H1 (cell line): ENCODE data around the gene AIDA. TPM values are rescaled to one million over a fixed set of nuclear protein-coding genes. Genes with fewer than 3 reads are reported as not detected.

Experiments
- CEBPB ChIP-seq: IDR thresholded peaks from 2 replicates; pipeline ENCODE4 v1.6.1; 2012; ENCODE audit warnings: low read depth, low read length
- CHD2 ChIP-seq: IDR thresholded peaks from 2 replicates; pipeline ENCODE4 v1.6.1; 2012; ENCODE audit warnings: low read length, improper control_type of control experiment
- EP300 ChIP-seq, 2 experiments: IDR thresholded peaks; 1 replicate in 1 of 2; 2 replicates in 1 of 2; pipeline ENCODE4 v1.6.1; 2011 to 2012; ENCODE audit warnings: low read depth in 2 of 2, low read length in 2 of 2, mild to moderate bottlenecking in 2 of 2, borderline replicate concordance in 1 of 2, inconsistent platforms in 1 of 2, moderate library complexity in 1 of 2
- KDM1A ChIP-seq: fragments of 200-600, 300-600 bp; sonication (generic); IDR thresholded peaks from 2 replicates; pipeline ENCODE4 v1.7.1; 2016; ENCODE audit warnings: mild to moderate bottlenecking, low read length, borderline replicate concordance
- PHF8 ChIP-seq: fragments of 200-600 bp; sonication (generic); conservative IDR thresholded peaks from 2 replicates; pipeline ENCODE4 v1.7.1; 2012; ENCODE audit warnings: low read depth, mild to moderate bottlenecking, inconsistent platforms, low read length, moderate library complexity
- polyA plus RNA-seq, 7 experiments: library from polyadenylated mRNA; depleted of rRNA in 3 of 7; stranded (reverse) in 5 of 7; unstranded in 2 of 7; fragments of >200 nt in 5 of 7; fragments of 200-250 nt in 2 of 7; gene quantifications; 1 replicate in 5 of 7; 2 replicates in 1 of 7; 4 replicates in 1 of 7; pipeline versions ENCODE4 v1.2.1 to v1.2.3, GENCODE V29; 2011 to 2013; ENCODE audit warnings: missing spikeins in 2 of 7, mixed read lengths in 2 of 7
- total RNA-seq: library from RNA; stranded (reverse); fragmentation: NEBNext Ultra II Directional; extraction: Animal tissue kit (Norgen Biotek cat#: 25700); gene quantifications from 2 replicates; pipeline ENCODE4 v1.2.1, GENCODE V29; 2021
- TF ChIP-seq, protein P1 (sequence below), 3 experiments: IDR thresholded peaks; 1 replicate in 2 of 3; 2 replicates in 1 of 3; pipeline versions ENCODE4 v1.5.1 to v1.6.1; 2011; ENCODE audit warnings: low read length in 3 of 3, mild to moderate bottlenecking in 3 of 3, inconsistent platforms in 2 of 3, low read depth in 1 of 3, moderate library complexity in 1 of 3; ENCODE audit not compliant: insufficient read depth in 1 of 3; ENCODE audit errors: control extremely low read depth in 1 of 3
- TF ChIP-seq, protein P2 (sequence below): fragments of 300-600 bp; sonication (generic); IDR thresholded peaks from 2 replicates; pipeline ENCODE4 v1.7.1; 2012; ENCODE audit warnings: low read length, moderate library complexity, mild to moderate bottlenecking, inconsistent platforms; ENCODE audit not compliant: insufficient replicate concordance

Gene AIDA
- total and polyA plus RNA-seq, 2 of the 8 experiments (the other 6 are each of a cell fraction or from before 2014, with no cell fraction given), result 52.5 to 103 TPM

DNA sequence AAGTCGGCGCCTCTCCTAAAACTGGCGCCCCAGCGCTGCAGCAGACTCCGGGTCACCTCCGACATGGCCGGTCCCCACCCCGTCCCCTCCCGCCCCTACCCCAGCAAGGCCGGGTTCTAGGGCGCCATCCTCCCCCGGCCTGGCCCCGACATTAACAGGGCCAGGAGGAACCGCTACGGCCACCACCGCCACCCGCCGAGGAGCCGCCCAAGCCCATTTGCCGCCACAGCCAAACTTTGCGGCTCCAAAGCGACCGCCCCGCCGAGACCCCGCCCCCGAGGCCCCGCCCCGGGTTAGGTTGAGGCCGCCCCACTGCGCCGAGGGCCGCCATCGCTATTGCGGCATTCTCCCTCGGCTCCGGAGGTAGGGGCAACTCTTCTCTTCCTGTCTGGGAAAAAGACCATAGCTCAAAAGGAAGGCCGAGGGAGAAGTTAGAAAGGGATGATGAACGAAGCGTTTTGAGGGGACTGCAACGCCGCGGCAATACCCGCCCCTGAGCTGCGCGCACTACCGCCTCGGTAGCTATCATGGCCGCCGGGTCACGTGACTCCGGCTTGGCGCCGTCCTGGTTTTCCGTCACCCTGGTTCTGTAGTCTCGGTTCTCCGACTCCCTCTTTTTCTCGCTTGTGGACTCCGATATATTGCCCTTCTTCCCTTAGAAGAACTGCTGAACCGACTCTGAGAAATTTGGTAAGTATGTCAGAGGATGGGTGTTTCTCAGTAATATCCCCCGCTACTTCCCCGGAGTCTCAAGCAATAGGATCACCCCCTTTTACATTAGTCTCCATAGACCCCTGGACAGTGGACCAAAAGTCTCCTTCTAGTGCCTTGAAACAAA lies at the start of gene AIDA, which contains the start of gene BROX (continued):
- no peak for TF ChIP-seq KDM1A
- TF ChIP-seq CEBPB, result no peak
- peak; percentile 52; the same call in 1 of the 2 replicates for TF ChIP-seq PHF8
- no peak for TF ChIP-seq CHD2
- no peak for TF ChIP-seq EP300 (IDR thresholded peaks at IDR 0.05; ENCODE audit: borderline replicate concordance in 1 of 2, low read depth in 2 of 2, low read length in 2 of 2)
- TF ChIP-seq, protein P1, sequence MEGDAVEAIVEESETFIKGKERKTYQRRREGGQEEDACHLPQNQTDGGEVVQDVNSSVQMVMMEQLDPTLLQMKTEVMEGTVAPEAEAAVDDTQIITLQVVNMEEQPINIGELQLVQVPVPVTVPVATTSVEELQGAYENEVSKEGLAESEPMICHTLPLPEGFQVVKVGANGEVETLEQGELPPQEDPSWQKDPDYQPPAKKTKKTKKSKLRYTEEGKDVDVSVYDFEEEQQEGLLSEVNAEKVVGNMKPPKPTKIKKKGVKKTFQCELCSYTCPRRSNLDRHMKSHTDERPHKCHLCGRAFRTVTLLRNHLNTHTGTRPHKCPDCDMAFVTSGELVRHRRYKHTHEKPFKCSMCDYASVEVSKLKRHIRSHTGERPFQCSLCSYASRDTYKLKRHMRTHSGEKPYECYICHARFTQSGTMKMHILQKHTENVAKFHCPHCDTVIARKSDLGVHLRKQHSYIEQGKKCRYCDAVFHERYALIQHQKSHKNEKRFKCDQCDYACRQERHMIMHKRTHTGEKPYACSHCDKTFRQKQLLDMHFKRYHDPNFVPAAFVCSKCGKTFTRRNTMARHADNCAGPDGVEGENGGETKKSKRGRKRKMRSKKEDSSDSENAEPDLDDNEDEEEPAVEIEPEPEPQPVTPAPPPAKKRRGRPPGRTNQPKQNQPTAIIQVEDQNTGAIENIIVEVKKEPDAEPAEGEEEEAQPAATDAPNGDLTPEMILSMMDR (IDR thresholded peaks at IDR 0.05; ENCODE audit: control extremely low read depth in 1 of 3, insufficient read depth in 1 of 3, low read depth in 1 of 3, low read length in 3 of 3), result no peak
- TF ChIP-seq, protein P2, sequence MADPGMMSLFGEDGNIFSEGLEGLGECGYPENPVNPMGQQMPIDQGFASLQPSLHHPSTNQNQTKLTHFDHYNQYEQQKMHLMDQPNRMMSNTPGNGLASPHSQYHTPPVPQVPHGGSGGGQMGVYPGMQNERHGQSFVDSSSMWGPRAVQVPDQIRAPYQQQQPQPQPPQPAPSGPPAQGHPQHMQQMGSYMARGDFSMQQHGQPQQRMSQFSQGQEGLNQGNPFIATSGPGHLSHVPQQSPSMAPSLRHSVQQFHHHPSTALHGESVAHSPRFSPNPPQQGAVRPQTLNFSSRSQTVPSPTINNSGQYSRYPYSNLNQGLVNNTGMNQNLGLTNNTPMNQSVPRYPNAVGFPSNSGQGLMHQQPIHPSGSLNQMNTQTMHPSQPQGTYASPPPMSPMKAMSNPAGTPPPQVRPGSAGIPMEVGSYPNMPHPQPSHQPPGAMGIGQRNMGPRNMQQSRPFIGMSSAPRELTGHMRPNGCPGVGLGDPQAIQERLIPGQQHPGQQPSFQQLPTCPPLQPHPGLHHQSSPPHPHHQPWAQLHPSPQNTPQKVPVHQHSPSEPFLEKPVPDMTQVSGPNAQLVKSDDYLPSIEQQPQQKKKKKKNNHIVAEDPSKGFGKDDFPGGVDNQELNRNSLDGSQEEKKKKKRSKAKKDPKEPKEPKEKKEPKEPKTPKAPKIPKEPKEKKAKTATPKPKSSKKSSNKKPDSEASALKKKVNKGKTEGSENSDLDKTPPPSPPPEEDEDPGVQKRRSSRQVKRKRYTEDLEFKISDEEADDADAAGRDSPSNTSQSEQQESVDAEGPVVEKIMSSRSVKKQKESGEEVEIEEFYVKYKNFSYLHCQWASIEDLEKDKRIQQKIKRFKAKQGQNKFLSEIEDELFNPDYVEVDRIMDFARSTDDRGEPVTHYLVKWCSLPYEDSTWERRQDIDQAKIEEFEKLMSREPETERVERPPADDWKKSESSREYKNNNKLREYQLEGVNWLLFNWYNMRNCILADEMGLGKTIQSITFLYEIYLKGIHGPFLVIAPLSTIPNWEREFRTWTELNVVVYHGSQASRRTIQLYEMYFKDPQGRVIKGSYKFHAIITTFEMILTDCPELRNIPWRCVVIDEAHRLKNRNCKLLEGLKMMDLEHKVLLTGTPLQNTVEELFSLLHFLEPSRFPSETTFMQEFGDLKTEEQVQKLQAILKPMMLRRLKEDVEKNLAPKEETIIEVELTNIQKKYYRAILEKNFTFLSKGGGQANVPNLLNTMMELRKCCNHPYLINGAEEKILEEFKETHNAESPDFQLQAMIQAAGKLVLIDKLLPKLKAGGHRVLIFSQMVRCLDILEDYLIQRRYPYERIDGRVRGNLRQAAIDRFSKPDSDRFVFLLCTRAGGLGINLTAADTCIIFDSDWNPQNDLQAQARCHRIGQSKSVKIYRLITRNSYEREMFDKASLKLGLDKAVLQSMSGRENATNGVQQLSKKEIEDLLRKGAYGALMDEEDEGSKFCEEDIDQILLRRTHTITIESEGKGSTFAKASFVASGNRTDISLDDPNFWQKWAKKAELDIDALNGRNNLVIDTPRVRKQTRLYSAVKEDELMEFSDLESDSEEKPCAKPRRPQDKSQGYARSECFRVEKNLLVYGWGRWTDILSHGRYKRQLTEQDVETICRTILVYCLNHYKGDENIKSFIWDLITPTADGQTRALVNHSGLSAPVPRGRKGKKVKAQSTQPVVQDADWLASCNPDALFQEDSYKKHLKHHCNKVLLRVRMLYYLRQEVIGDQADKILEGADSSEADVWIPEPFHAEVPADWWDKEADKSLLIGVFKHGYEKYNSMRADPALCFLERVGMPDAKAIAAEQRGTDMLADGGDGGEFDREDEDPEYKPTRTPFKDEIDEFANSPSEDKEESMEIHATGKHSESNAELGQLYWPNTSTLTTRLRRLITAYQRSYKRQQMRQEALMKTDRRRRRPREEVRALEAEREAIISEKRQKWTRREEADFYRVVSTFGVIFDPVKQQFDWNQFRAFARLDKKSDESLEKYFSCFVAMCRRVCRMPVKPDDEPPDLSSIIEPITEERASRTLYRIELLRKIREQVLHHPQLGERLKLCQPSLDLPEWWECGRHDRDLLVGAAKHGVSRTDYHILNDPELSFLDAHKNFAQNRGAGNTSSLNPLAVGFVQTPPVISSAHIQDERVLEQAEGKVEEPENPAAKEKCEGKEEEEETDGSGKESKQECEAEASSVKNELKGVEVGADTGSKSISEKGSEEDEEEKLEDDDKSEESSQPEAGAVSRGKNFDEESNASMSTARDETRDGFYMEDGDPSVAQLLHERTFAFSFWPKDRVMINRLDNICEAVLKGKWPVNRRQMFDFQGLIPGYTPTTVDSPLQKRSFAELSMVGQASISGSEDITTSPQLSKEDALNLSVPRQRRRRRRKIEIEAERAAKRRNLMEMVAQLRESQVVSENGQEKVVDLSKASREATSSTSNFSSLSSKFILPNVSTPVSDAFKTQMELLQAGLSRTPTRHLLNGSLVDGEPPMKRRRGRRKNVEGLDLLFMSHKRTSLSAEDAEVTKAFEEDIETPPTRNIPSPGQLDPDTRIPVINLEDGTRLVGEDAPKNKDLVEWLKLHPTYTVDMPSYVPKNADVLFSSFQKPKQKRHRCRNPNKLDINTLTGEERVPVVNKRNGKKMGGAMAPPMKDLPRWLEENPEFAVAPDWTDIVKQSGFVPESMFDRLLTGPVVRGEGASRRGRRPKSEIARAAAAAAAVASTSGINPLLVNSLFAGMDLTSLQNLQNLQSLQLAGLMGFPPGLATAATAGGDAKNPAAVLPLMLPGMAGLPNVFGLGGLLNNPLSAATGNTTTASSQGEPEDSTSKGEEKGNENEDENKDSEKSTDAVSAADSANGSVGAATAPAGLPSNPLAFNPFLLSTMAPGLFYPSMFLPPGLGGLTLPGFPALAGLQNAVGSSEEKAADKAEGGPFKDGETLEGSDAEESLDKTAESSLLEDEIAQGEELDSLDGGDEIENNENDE, result no peak
